Stimulated activated CD8-positive, alpha-beta memory T cell treated with anti-CD3 and anti-CD28 coated beads, Interleukin-7, amount 100 ng/mL, for 48 hours (primary cell): Measurements from ENCODE around the gene VIPR2.

Experiments
- DNase-seq, 2 donors: peaks; one replicate each; pipeline ENCODE4 v3.0.0-alpha.2; 2020; ENCODE audit warnings: low read depth in 1 of 2; ENCODE audit errors: extremely low read depth in 1 of 2

The VIPR2 gene

GRCh38 chr7:159068893-159069448 lies 75.7 kb downstream of the VIPR2 start:
- no peak for DNase-seq

- no peak for DNase-seq
These were observed 76.2 kb downstream of the VIPR2 start for GRCh38 chr7:159068488-159068811.

- no peak for DNase-seq
These were observed 76.8 kb downstream of the VIPR2 start for GRCh38 chr7:159067576-159068487.

- DNase-seq = no peak
These were observed 77.7 kb downstream of the VIPR2 start for GRCh38 chr7:159066816-159067575.

DNA sequence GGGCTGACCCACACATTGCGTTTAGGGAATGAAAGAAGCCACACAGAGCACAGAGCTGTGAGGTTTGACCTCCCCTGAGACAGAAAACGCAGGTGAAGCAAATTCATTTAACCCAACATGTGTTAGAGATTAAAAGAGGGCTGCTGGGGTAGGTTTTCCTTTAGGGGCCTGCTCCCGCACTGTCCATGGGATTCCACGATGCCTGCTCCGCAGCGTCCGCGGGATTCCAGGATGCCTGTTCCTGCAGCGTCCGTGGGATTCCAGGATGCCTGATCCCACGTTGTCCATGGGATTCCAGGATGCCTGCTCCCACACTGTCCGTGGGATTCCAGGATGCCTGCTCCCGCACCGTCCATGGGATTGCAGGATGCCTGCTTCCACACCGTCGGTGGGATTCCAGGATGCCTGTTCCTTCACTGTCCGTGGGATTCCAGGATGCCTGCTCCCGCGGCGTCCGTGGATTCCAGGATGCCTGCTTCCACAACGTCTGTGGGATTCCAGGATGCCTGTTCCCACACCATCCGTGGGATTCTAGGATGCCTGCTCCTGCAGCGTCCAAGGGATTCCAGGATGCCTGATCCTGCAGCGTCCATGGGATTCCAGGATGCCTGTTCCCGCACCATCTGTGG lies 78.7 kb downstream of the VIPR2 start:
- no peak for DNase-seq

DNA sequence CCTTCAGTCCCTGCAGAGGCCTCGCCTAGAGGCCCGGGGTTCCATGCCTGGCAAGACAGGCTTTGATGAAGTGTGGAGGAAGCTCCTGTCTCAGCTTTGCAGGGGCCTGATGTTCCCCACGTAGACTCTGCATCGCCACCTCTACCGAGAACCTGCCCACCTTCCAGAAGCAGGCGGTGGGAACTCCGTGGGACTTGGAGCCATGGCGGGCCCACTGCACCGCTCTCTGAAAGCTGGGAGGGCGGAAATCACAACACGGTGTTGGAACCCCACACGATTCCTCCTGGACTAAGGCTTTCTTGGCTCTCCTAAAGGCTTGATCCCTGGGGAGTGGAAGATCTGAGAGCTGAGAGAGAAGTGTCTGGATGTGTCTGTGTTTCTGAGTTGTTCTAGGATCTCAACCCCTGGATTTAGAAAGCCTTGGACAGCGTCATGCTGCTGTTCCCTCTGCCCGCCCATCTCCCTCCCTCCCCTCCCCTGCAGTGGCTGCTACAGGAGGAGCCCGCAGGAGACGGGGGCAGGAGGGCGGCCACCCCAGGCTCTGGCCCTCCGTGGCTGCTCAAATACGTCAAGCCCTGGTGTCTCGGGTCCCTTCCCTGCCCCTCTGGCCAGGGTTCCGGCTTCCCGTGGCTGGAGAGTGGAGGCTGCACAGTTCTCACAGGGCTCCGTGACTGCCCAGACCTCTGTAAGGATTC lies 79.7 kb downstream of the VIPR2 start:
- DNase-seq = no peak

DNA sequence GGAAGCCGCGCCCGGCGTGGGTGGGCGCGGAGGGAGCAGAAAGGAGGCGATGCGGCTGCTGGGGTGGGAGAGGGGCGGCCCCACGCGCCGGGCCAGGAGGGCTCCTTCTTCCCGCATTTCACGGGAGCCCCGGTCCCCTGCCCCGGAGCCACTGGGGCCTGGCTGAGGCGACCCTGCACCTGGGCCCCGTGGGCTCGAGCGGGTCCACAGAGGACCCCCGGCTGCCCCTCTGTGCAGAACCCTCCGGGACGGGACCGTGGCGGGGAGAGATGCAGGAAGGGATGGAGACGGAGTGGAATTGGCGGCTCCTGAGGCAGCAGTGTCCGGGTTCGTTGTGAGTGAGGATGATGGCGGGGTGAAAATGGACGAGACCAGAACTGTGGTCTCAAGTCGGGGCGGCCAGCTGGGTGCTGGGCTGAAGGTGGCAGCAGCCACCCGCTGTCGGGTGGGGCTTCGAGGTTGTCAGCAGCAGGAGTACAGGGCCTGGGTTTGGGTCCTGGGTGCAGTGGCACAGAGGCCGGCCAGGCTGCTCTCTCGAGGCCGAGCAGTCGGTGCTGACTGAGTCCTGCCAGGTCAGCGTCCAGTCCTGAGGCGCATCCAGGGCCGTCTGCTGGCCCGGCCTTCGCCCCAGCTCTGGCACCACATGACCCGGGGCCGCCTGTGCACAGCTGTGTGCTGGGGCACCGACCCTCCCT lies 80.4 kb downstream of the VIPR2 start:
- no peak for DNase-seq

GRCh38 chr7:159063046-159063840 lies 81.4 kb downstream of the VIPR2 start:
- no peak for DNase-seq

- DNase-seq = no peak
These were observed 82.1 kb downstream of the VIPR2 start for GRCh38 chr7:159062569-159062968.

GRCh38 chr7:159061674-159062212 lies 82.9 kb downstream of the VIPR2 start:
- DNase-seq = no peak

- DNase-seq = no peak
These were observed 83.5 kb downstream of the VIPR2 start for GRCh38 chr7:159061209-159061608.

GRCh38 chr7:159060440-159060839 lies 84.2 kb downstream of the VIPR2 start:
- no peak for DNase-seq

DNA sequence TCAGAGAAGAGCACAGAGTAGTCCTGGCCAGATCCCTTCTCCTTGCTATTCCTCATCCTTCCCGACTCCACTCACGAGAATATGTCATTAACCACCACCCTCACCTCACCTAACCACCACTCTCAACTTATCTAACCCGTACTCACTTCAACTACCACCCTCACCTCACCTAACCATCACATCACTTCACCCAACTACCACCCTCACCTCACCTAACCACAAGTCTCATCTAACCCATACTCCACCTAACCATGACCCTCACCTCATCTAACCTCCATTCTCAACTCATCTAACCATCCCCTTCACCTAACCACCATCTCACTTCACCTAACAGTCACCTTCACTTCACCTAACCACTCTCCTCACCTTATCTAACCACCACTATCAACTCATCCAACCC lies 85.0 kb downstream of the VIPR2 start:
- no peak for DNase-seq

- no peak for DNase-seq
These were observed 87.0 kb downstream of the VIPR2 start for GRCh38 chr7:159057647-159058046.

DNA sequence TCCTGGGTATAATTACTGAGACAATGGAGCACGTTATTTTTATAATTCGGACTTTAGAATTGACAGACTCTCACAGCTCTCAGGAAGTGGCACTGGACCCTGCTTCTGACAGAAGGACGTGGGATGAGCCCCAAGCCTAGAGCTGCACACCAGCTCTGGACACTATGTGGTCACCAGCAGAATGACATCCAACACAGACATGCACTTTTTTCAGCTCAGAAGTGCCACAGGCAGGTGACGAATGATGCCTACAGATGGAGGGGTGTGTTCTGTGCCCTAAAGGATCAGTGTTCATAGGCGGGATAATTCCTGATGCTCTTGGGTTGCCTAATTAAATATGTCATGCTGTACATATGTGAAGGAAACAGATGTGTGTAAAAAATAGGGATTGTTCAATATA lies 87.9 kb downstream of the VIPR2 start:
- DNase-seq = no peak

DNA sequence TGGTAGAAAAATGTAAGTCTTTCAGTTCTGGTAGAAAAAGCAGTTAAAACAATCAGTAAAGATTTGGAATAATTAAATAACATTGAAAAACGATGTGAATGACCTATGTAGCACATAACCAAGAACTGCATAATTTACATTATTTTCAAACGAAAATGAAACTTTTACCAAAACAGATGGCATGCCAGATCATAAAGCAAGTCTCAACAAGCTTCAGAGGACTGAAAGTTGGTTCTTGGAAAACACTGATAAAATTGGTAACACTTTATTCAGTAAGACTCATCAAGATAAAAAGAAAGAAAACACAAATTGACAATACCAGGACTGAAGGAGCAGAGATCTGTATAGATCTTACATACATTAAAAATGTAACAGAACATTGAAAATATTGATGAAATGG lies 92.8 kb downstream of the VIPR2 start:
- DNase-seq = no peak

DNA sequence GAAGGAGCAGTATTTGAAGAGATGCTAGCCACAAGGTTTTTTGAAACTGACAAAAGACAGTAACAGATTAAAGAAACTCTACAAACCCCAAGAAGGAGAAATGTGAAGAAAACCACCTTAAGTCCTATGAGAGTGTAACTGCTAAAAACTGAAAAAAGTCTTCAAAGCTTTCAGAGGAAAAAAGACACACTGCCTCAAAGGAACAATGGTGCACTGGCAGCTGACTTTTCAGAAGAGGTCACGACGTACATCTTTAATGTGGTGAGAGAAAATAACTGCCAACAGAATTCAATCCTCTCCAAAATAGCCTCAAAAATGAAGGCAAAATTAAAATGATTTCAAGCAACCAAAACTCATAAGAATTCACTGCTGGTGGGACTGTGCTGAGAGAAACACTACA lies 94.0 kb downstream of the VIPR2 start:
- DNase-seq = no peak

- no peak for DNase-seq
These were observed 95.2 kb downstream of the VIPR2 start for GRCh38 chr7:159049266-159050025.
